NCI-H524 (cell line): ENCODE measurements around the gene SRGAP3.
A peak's percentile ranks its signal among the peaks of the same experiment; 100 is the strongest.

Source experiments
- DNase-seq, 2 experiments: peaks; one replicate each; lab custom pipeline; 2025; lab: John Stamatoyannopoulos, UW

SRGAP3 gene

DNA sequence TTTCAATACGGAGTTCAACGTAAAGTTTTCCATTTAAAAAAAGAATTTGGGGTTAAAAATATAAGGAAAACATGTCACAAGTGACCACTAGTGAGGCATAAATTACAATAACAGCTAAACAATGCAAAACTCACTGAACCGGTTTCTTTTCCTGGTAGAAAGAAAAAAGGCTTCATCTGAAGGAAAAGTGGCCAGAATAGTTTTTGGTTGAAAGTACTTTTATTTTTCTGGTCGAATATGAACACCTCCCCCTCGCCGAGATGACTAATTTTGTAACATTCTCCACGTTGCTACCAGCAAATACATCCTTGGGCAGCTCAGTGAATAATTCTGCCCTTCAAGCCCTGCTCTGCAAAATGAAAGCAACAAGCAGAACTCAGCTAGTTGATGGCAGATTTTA, 3.9 kb upstream of the SRGAP3 start:
- DNase-seq, result no peak

DNA sequence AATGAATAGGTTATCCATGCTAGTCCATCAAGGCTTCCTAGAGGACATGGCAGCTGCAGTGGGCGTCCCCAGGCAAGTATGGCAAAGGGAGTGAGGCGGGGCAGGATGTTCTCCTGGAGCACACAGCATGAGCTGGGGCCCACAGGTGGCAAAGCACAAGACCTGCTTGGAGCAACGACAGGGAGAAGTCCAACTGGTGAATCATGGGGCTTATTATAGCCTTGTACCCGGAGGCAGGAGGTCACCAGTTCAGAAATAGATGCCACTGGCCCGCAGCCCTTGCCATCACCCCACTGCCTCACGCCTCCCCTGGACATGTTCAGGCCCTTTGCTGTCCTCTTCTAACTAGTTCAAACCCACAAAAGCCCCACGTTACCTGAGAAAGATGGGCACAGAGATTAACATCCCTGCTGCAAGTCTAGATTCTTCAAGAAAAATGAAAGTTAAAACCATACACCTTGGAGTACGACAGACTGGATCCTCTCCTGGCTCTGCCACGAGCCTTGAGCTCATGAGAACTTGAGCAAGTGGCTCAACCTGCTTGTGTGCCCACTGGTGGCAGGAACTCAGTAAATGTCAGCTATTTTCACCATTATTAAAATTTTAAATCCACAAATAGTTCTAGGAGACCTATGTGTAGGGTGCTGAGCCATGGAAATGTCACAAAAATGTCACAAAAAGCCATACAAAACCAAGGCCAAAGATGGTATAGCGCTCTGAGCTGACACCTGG, 1.8 kb upstream of the SRGAP3 start:
- no peak for DNase-seq

GRCh38 chr3:9250236-9250635, 790 bp upstream of the SRGAP3 start:
- peak in 1 of 2 experiments; percentile 34 for DNase-seq

DNA sequence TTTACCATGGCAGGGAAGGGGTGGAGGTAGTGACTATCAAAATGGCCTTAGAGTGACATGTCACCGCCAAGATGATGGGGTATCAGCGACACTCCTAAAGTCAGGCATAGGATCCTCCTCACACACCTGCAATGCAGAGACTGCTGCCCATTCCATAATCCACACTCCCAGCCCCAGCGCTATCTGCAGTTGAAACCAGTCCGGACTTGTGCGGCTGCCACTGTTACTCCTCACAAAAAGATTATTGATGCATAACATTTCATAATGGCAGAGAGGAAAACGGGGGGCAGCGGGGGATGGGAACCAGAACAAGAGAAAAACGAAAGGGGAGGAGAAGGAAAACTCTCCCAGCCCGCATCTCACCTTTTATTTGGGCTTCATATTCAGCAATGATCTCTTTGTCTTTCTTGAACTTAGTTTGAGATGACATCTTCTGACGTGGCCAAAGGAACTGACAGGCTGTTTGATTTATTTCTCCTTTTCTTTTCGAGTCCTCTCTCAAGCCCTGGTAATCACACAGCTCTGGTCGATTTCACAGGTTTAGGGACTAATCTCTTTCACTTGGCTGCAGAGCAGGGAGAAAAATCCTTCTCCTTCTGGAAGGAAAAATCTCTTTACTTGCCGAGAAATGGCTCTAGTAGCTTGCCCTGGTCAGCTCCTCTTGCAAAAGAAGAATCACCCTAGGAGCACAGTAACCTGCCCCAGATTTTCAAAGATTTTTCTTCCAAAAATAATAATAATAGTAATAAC, 749 bp downstream of the SRGAP3 start:
- DNase-seq, result peak; percentile 45 to 64

GRCh38 chr3:9247941-9248521, 1.4 kb downstream of the SRGAP3 start:
- no peak for DNase-seq

DNA sequence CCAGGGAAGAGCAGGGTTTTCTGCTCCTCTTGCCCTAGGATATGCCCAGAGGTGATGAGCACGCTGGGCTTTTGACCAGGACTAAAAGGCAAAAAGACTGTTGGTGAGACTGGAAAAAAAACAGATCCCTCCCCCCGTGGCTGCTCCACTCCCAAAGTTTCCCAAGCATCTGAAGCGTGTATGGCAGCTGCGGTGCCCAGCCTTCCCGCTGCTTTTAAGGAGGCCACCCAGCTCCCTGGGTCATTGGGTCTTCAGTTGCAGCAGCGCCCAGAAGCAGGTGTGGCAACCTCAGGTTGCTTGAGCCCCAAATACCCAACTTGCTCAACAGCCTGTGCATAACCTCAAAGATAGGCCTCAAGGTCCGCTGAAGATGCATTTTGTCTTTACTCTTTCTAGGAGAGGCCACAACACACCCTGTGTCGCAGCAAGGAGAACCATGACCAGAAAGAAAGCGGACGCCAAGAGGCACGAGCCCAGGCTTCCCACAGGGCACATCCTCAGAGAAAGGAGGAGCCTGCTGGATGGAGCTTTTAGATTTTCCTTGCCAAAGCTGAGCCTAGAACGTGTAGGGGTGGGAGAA, 2.0 kb downstream of the SRGAP3 start:
- DNase-seq, result peak in 1 of 2 experiments; percentile 39

DNA sequence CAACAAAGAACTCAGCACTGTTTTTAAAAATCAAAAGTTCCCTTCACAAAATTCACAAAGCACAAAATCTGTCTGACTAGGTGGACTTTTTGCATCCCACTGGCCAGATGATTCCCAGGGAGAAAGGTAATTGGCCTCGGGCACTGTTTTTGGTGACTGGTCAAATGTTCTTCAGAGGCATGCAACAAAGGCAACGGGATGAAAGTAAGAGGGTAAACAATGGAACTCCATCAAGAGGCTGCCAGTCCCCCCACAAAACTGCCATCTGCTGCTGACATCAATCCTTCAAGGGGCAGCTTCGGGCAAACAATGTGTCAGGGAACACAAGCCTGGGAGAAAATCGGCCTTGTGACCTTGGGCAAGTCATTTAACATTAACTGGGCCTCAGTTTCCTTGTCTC, 3.3 kb downstream of the SRGAP3 start:
- peak; percentile 25 to 36 for DNase-seq

GRCh38 chr3:9244495-9245183, 4.8 kb downstream of the SRGAP3 start:
- DNase-seq, result no peak

DNA sequence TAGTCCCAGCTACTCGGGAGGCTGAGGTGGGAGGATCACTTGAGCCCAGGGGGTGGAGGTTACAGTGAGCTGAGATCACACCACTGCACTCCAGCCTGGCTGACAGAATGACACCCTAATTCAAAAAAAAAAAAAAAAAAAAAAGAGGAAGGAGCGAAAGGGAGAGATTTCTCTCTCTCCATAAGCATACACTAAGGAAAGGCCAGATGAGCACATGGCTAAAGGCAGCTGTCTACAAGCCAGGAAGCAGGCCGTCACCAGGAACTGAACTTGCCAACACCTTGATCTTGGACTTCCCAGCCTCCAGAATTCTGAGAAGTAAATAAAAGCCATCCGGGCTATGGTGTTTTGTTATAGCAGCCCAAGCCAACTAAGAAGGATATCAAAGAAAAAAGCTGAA, 7.5 kb downstream of the SRGAP3 start:
- DNase-seq, result no peak

DNA sequence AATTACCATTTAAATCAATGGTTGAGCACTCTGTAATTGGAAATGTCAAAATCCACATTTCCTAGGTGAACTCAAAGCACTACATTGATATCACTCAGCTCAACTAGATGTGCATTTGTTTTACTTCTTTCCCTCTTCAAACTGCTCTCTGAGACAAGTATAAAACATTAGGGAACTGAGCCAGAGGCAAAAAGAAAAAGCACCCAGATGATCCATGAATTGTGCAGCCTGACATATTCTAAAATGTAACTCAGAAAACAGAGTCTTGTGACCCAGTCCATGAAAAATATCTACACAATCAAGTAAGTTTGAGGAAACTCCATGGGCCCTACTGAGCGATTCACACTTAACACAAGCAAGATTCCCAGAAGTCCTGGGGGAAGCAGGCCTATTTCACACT, 9.8 kb downstream of the SRGAP3 start:
- no peak for DNase-seq

- no peak for DNase-seq
Measured at GRCh38 chr3:9238721-9239295, 10.6 kb downstream of the SRGAP3 start.

DNA sequence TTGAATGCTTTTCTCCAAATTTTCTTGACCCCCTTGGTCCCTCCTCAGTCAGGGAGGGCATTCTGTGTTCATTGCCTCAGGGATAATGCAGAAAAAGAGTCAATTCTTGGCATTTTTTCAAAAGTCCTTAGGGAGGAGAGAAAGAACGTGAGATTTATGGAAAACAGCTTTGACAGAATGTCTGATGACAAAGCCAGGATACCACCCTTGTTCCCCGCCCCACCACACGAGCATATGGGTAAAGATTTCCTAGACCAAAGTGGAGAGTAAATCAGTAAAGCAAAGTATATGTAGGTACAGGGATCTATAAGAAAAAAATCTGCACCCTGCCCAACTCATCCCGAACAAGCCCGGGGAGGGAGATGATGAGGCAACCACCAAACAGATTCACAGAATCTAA, 11.2 kb downstream of the SRGAP3 start:
- no peak for DNase-seq

DNA sequence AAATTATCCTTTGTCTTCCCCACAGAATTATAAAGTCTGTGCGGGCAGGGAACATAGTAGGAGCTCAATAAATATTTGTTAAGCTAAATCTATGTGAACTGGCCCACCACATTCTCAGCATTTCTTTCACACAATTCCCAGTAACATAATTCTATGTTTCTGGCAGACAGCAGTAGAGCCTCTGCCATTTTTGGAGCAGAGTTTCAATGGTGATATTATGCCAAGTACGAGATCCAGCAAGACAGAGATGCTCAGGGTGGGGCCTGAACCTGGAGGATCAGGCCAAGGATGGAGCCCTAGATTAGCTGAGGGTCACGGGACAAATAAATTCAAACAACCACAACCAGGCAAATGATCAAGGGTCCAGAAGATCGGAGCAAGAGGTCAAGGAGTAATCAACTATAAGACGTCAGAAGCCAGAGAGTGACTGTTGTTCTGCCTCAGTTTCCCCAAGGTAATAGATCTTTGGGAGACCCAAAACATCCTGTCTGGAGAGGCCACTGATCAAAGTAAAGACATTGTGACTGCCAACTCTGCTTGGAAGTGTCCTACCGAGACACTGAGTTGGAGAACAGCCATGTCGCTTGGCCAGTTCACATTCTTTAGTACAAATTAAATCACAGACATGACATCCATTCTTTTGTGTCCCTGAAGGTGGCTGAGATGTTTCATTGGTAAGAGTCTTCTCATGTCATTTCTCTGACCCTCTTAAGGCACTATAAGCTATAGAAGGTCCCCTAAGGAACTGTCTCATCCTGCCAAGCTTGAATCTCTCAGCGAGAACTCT, 15.4 kb downstream of the SRGAP3 start:
- no peak for DNase-seq

- no peak for DNase-seq
Measured at GRCh38 chr3:9233101-9233500, 16.3 kb downstream of the SRGAP3 start.

DNA sequence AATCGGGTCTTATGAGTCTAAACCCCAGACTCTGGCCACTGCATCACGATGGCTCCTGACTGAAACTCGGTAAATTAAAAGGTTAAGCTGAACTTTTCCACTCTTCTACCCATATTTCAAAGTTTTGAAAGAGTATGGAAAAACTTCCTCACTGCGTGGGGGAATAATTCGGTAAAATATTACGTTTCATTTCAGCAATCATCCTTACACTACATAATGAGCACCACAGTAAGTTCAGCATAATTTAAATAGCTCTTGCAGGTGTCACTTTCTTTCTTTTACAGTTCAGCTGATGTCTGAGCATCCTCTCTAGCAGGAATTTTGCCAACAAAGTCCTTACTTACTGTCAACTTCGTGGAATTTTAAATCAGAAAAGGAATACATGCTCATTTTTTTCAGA, 17.5 kb downstream of the SRGAP3 start:
- DNase-seq, result no peak

DNA sequence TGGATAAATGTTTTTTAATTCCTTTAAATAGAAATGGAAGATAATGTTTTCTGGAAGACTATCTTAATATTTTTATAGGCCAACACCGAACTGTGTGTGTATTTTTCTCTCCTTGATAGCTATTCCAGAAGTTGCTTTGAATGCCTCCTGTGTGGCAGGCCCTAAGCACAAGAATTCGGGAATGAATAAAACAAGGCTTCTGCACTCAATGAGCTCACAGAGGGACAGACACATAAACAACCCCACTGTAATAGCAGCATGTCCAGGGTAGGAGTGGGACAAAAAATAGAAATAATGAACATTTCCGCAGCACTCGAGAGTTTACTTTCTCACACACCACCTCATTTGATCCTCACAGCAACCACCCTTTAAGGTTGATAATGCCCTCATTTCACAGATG, 18.0 kb downstream of the SRGAP3 start:
- no peak for DNase-seq

- DNase-seq, result no peak
Measured at GRCh38 chr3:9231006-9231405, 18.4 kb downstream of the SRGAP3 start.

- DNase-seq, result no peak
Measured at GRCh38 chr3:9230596-9230995, 18.9 kb downstream of the SRGAP3 start.

- no peak for DNase-seq
Measured at GRCh38 chr3:9229879-9230278, 19.6 kb downstream of the SRGAP3 start.

DNA sequence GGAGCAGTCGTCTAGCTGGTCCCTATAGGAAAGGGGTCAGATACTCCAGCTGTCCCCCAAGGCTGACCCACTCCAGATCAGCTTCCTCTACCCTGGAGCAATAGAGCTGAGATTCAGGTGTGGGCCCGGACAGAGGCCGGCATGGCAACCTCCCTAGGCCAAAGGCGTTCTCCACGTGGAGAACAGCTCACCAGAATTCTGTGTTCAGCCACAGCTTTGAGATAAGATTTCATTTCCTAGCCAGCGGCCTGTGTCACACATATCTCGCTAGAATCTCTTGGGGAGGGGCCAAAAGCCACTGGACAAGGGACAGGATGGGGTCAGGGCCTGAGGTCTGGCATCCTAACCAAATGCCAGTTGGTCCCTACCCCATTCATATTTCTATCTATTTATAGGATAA, 20.1 kb downstream of the SRGAP3 start:
- no peak for DNase-seq

- DNase-seq, result no peak
Measured at GRCh38 chr3:9226326-9226725, 23.1 kb downstream of the SRGAP3 start.
